PC-9 (cell line): Measurements from ENCODE around the gene KIF4B. TPM values are rescaled to one million over a fixed set of nuclear protein-coding genes. Genes with fewer than 3 reads are reported as not detected.

Source experiments
- BruUV-seq: library from RNA; stranded (reverse); fragments of 400-500 nt; replicated peaks from 2 replicates; lab custom pipeline; 2021; lab: Mats Ljungman, UMichigan
- CTCF ChIA-PET: fragments of 300-600 bp; sonication (Branson Sonifier 250); formaldehyde crosslinking; loops from one replicate; lab custom pipeline; 2022; ENCODE audit warnings: antibody characterized with exemption; lab: Charles Lee
- POLR2A ChIA-PET: fragments of 300-600 bp; sonication (Branson Sonifier 250); formaldehyde crosslinking; loops from one replicate; lab custom pipeline; 2022; ENCODE audit warnings: antibody characterized with exemption; ENCODE audit not compliant: unreplicated experiment; lab: Charles Lee
- DNase-seq, 2 experiments: peaks; one replicate each; pipeline versions ENCODE4 v3.0.0 to v3.0.0-alpha.2; 2015 to 2022; ENCODE audit warnings: mixed read lengths in 1 of 2
- H2AFZ ChIP-seq: fragments of 200-600 bp; sonication (generic); 2 replicates; pipeline ENCODE4 v1.8.1; 2017; ENCODE audit warnings: antibody characterized with exemption
- H3F3A ChIP-seq: fragments of 200-600 bp; sonication (generic); 2 replicates; pipeline ENCODE4 v1.8.1; 2017; ENCODE audit warnings: antibody characterized with exemption, mild to moderate bottlenecking, low read depth; ENCODE audit not compliant: insufficient read depth
- H3K27ac ChIP-seq: fragments of 200-600 bp; sonication (generic); 2 replicates; pipeline ENCODE4 v1.6.1; 2016; ENCODE audit warnings: mixed run types
- H3K27me3 ChIP-seq: fragments of 200-600 bp; sonication (generic); 2 replicates; pipeline ENCODE4 v1.6.1; 2016; ENCODE audit warnings: low read depth, mixed run types; ENCODE audit not compliant: insufficient read depth
- H3K36me3 ChIP-seq: fragments of 200-600 bp; sonication (generic); 2 replicates; pipeline ENCODE4 v1.6.1; 2016; ENCODE audit warnings: low read depth, mixed run types
- H3K4me1 ChIP-seq: fragments of 200-600 bp; sonication (generic); replicated peaks from 2 replicates; pipeline ENCODE4 v1.6.1; 2016; ENCODE audit warnings: mixed run types; ENCODE audit not compliant: insufficient read depth
- H3K4me2 ChIP-seq: fragments of 200-600 bp; sonication (generic); 2 replicates; pipeline ENCODE4 v1.6.1; 2017; ENCODE audit warnings: mixed run types
- H3K4me3 ChIP-seq: fragments of 200-600 bp; sonication (generic); 2 replicates; pipeline ENCODE4 v1.6.1; 2016; ENCODE audit warnings: mixed run types
- H3K79me2 ChIP-seq: fragments of 200-600 bp; sonication (generic); 2 replicates; pipeline ENCODE4 v1.6.1; 2017; ENCODE audit warnings: low read depth, mixed run types
- H3K9me2 ChIP-seq: fragments of 200-600 bp; sonication (generic); 2 replicates; pipeline ENCODE4 v1.8.1; 2017; ENCODE audit warnings: mild to moderate bottlenecking; ENCODE audit not compliant: insufficient read depth
- H3K9me3 ChIP-seq: fragments of 200-600 bp; sonication (generic); 2 replicates; pipeline ENCODE4 v1.8.1; 2016; ENCODE audit warnings: low read depth; ENCODE audit not compliant: insufficient read depth
- H4K20me1 ChIP-seq: fragments of 200-600 bp; sonication (generic); 2 replicates; pipeline ENCODE4 v1.8.1; 2017; ENCODE audit not compliant: insufficient read depth
- EZH2 ChIP-seq: fragments of 200-600 bp; sonication (generic); IDR thresholded peaks from 2 replicates; pipeline ENCODE4 v1.8.0; 2017; ENCODE audit warnings: antibody characterized with exemption, low read depth
- intact Hi-C: fragments of 100-400 bp; cut with micrococcal nuclease; formaldehyde crosslinking; loops from one replicate; pipeline ENCODE4 v1.10.0; 2022; ENCODE audit not compliant: unreplicated experiment
- total RNA-seq: library from RNA; stranded (reverse); gene quantifications from 2 replicates; pipeline ENCODE4 v1.2.3, GENCODE V29; 2021
- TF ChIP-seq, protein P1 (sequence below): fragments of 200-600 bp; sonication (generic); conservative IDR thresholded peaks from 2 replicates; pipeline ENCODE4 v1.6.1; 2017; ENCODE audit warnings: mixed run types, antibody characterized with exemption, mild to moderate bottlenecking, moderate library complexity

KIF4B gene
- total RNA-seq, 1 experiment from 2014 or later: not detected

DNA sequence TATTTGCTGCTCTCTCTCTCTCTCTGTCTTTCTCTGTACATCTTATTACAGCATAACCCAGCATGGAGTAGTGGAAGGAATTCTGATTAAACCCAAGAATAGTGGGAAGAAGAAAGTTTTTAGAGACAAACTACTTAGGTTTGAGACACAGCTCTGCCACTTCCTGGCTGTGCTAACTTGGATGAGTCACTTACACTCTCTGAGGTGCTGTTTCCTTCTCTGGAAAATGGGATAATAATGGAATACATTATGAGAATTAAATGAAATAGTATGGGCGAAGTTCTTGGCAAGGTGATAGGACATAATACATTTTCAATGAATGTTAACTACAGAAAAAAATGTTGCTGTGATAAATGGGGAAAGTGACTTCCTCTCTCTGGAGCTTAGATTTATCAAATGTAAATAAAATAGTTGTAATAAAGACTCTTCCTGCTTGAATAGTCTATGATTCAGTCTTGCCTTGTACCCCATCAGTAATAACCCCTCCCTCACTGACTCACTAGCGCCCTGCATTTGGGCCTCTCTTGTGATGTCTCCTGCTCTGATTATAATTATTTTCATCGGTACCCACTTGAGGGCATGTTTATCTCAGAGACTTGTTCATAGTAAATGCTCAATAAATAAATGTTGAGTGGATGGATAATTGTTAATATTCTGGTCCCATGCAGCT, 27.6 kb downstream of the KIF4B start:
- no peaks in the 10 kb centered on the region; the same call in 1 of the 2 replicates for H3K9me3 ChIP-seq
- ChIA-PET CTCF (interaction anchor here (0.6 kb wide), 1 partner anchor 1996 kb away, joined by 6 read pairs; no protein-coding TSS in a partner anchor), POLR2A (no interaction called here)
- no peak overlapping the region for H3K4me3 ChIP-seq
- H3K36me3 ChIP-seq: no peaks in the 10 kb centered on the region
- intact Hi-C loops: no loop called here
- TF ChIP-seq EZH2: no peak
- TF ChIP-seq, protein P1, sequence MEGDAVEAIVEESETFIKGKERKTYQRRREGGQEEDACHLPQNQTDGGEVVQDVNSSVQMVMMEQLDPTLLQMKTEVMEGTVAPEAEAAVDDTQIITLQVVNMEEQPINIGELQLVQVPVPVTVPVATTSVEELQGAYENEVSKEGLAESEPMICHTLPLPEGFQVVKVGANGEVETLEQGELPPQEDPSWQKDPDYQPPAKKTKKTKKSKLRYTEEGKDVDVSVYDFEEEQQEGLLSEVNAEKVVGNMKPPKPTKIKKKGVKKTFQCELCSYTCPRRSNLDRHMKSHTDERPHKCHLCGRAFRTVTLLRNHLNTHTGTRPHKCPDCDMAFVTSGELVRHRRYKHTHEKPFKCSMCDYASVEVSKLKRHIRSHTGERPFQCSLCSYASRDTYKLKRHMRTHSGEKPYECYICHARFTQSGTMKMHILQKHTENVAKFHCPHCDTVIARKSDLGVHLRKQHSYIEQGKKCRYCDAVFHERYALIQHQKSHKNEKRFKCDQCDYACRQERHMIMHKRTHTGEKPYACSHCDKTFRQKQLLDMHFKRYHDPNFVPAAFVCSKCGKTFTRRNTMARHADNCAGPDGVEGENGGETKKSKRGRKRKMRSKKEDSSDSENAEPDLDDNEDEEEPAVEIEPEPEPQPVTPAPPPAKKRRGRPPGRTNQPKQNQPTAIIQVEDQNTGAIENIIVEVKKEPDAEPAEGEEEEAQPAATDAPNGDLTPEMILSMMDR: no peak
- DNase-seq: no peak
- BruUV-seq: no TSS peak
- no peak overlapping the region for H3K4me2 ChIP-seq
- H3K27ac ChIP-seq: no peak overlapping the region
- peaks cover 48% of the 10 kb centered on the region for H3K27me3 ChIP-seq
- H3F3A ChIP-seq: no peaks in the 10 kb centered on the region
- no peaks in the 10 kb centered on the region for H4K20me1 ChIP-seq
- H2AFZ ChIP-seq: no peak overlapping the region
- H3K79me2 ChIP-seq: no peaks in the 10 kb centered on the region
- no peaks in the 10 kb centered on the region for H3K9me2 ChIP-seq
- H3K4me1 ChIP-seq: no peaks in the 10 kb centered on the region

DNA sequence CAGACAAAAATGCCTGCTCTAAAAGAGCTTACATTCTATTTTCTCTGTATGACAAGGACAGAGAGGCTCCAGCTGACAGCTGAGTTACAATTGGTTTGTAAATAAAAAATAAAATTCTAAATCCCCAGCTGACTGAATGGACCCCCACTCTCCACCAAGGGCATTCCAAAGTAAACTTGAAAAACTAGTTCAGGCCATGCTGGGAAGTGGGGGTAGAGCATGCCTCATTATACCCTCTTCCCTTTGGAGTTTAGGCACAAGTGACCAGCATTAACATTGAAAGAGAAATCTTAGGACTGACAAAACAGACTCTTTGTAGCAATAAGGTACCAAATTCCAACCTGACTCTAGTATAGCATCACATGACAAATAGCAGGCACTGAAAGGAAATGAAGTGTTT, 31.0 kb downstream of the KIF4B start:
- H3K79me2 ChIP-seq: no peaks in the 10 kb centered on the region
- no peaks in the 10 kb centered on the region for H3K4me1 ChIP-seq
- no peak overlapping the region for H3K27ac ChIP-seq
- intact Hi-C loops: no loop called here
- H4K20me1 ChIP-seq: no peaks in the 10 kb centered on the region
- ChIA-PET POLR2A (no interaction called here), CTCF (no interaction called here)
- no peaks in the 10 kb centered on the region for H3F3A ChIP-seq
- no peak overlapping the region for H3K4me3 ChIP-seq
- H3K4me2 ChIP-seq: no peak overlapping the region
- peaks cover 53% of the 10 kb centered on the region for H3K27me3 ChIP-seq
- no peaks in the 10 kb centered on the region for H3K9me3 ChIP-seq
- BruUV-seq: no TSS peak
- no peaks in the 10 kb centered on the region for H3K36me3 ChIP-seq
- no peak overlapping the region for H2AFZ ChIP-seq
- TF ChIP-seq, protein P1: no peak
- no peak for TF ChIP-seq EZH2
- no peak for DNase-seq
- H3K9me2 ChIP-seq: no peaks in the 10 kb centered on the region

DNA sequence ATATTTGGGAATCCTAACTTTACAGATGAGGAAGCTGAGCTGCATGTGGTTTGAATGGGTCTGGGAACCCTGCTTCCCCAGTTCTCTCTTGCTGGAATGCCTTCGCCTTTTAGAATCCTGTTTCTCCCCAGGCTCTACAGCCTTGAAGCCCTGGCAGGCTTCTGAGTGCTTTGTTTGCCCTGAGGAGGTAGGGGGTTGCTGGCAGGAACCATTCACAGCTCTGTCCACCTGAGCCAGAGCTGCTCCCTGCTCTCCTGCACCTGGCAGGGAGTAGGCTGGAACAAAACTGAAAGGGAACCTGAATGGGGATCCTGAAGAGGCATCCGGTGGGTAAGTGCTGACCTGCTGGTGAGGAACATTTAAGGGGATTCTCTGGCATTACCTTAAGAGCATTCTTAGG, 33.0 kb downstream of the KIF4B start:
- Histone ChIP-seq H3K27me3 (peaks cover 62% of the 10 kb centered on the region), H3K79me2 (no peaks in the 10 kb centered on the region), H3K27ac (no peak overlapping the region), H3K4me3 (no peak overlapping the region), H3K36me3 (no peaks in the 10 kb centered on the region), H4K20me1 (no peaks in the 10 kb centered on the region), H3K4me2 (no peak overlapping the region), H3K4me1 (no peaks in the 10 kb centered on the region), H3K9me3 (no peaks in the 10 kb centered on the region), H2AFZ (no peak overlapping the region), H3K9me2 (no peaks in the 10 kb centered on the region), H3F3A (no peaks in the 10 kb centered on the region)
- TF ChIP-seq, protein P1: no peak
- no peak for TF ChIP-seq EZH2
- BruUV-seq: no TSS peak
- no peak for DNase-seq
- ChIA-PET POLR2A (no interaction called here), CTCF (no interaction called here)
- intact Hi-C loops: no loop called here
